HepG2 (cell line): ENCODE measurements around the gene CADPS.

Source experiments
- CTCF ChIP-seq: sonication (generic); formaldehyde crosslinking; IDR thresholded peaks from 2 replicates; pipeline ENCODE4 v1.5.0; 2020; ENCODE audit warnings: mild to moderate bottlenecking, missing genetic modification reagents, moderate library complexity
- EP300 ChIP-seq, 3 experiments: sonication (generic) in 1 of 3; formaldehyde crosslinking in 1 of 3; IDR thresholded peaks; 2 replicates each; pipeline versions ENCODE4 v1.5.1 to v1.6.1; 2011 to 2020; ENCODE audit warnings: low read depth in 2 of 3, low read length in 2 of 3, borderline replicate concordance in 1 of 3, improper control_type of control experiment in 1 of 3, mild to moderate bottlenecking in 1 of 3, missing genetic modification reagents in 1 of 3, moderate library complexity in 1 of 3
- FOXA1 ChIP-seq, 2 experiments: fragments of 450-650 bp in 1 of 2; sonication (generic) in 1 of 2; formaldehyde crosslinking in 1 of 2; IDR thresholded peaks; 2 replicates each; pipeline versions ENCODE4 v1.4.0 to v1.6.1; 2016 to 2020; ENCODE audit warnings: missing genetic modification reagents in 1 of 2
- MNT ChIP-seq: fragments of 450-650 bp; IDR thresholded peaks from 2 replicates; pipeline ENCODE4 v1.6.1; 2016
- MYC ChIP-seq: sonication (generic); formaldehyde crosslinking; IDR thresholded peaks from 2 replicates; pipeline ENCODE4 v1.9.0; 2021; ENCODE audit warnings: missing genetic modification reagents, borderline replicate concordance
- NR2F2 ChIP-seq: IDR thresholded peaks from 2 replicates; pipeline ENCODE4 v1.6.1; 2012; ENCODE audit warnings: low read depth, inconsistent platforms, borderline replicate concordance
- SMARCC2 ChIP-seq: fragments of 450-650 bp; IDR thresholded peaks from 2 replicates; pipeline ENCODE4 v1.6.1; 2017; ENCODE audit warnings: antibody characterized with exemption, mild to moderate bottlenecking
- TRIM24 ChIP-seq: sonication (generic); formaldehyde crosslinking; IDR thresholded peaks from 2 replicates; pipeline ENCODE4 v1.8.0; 2022; ENCODE audit warnings: mild to moderate bottlenecking, missing genetic modification reagents
- ZNF558 ChIP-seq: sonication (generic); formaldehyde crosslinking; IDR thresholded peaks from 2 replicates; pipeline ENCODE4 v1.9.0; 2022; ENCODE audit warnings: mild to moderate bottlenecking, missing genetic modification reagents, borderline replicate concordance

GRCh38 chr3:62582495-62583172, 292.6 kb downstream of the CADPS start:
- no peak for TF ChIP-seq FOXA1 (IDR thresholded peaks at IDR 0.05)
- no peak for TF ChIP-seq FOXA1 (CRISPR knock-in tag; IDR thresholded peaks at IDR 0.05)
- no peak for TF ChIP-seq MNT
- no peak for TF ChIP-seq SMARCC2
- no peak for TF ChIP-seq EP300 (IDR thresholded peaks at IDR 0.05; ENCODE audit: low read depth in 2 of 2, low read length in 2 of 2)
- TF ChIP-seq EP300 (CRISPR knock-in tag; IDR thresholded peaks at IDR 0.05; ENCODE audit: borderline replicate concordance) = no peak
- TF ChIP-seq CTCF (CRISPR knock-in tag) = no peak
- TF ChIP-seq TRIM24 (CRISPR knock-in tag) = no peak
- TF ChIP-seq MYC (CRISPR knock-in tag) = no peak
- no peak for TF ChIP-seq NR2F2
- TF ChIP-seq ZNF558 = no peak
